ENCODE results near the gene PTPRD.
A peak's percentile ranks its signal among the peaks of the same experiment; 100 is the strongest.
"Not testable (repeated sequence)": the region's sequence is repeated elsewhere in the genome, so short reads cannot be mapped to it uniquely, and the experiment has no call there.

PTPRD gene

DNA sequence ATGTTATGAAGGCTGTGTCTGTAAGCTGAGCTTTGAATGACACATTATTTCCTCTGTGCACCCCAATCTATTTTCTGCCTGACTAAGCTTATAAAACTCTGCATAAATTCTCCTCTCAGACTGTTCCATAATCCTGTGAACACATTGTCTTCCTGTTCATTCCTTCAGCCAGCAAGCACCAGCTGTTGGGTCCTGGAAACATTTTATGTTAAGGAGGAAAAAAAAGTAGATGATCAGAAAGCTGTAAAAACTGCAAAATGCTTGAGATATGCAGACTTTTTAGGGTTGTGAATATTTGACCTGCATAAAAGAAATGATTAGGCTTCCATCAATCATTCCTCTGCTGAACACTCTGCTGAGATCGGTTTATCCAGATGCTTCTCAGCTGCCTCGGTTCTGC, 1567.2 kb downstream of the PTPRD start:
- DNase-seq, result peak in 5 of 58 donors; percentile 3 to 29 (median 9)

GRCh38 chr9:9045072-9045471, 1567.7 kb downstream of the PTPRD start:
- DNase-seq, result no peak

DNA sequence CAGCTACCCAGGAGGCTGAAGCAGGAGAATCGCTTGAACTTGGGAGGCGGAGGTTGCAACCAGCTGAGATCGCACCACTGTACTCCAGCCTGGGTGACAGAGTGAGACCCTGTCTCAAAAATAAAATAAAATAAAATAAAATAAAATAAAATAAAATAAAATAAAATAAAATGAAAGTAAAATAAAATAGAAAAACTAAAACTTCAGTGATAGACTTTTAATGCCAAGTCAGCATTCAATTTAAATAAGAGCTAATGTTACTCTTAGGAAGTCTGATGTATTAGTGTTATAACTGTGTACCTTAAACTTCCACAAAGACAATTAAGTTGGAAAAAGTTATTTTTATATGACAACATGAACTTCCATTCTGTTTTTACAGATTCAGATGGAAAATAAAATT, 1569.0 kb downstream of the PTPRD start:
- not testable (repeated sequence) for DNase-seq

DNA sequence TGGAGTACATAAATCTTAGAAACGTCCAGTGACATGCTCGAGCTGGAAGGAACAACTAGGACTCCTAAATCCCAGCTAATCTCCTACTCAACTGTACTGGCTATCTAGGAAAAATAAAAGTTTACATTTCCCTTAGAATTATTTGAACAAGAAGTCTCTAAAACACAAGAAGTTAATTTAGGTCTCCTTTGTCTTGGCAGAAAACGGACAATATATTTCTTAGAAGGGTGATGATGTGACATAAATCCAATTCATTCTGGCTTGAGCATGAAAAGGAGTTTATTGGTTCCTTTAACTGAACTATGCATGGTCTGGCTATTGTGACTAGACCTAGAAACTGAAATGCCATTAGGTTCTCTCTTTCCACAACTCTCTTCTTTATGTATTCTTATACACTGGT, 1571.0 kb downstream of the PTPRD start:
- DNase-seq, result no peak

- no peak for DNase-seq
Measured at GRCh38 chr9:9033022-9033421, 1579.8 kb downstream of the PTPRD start.

DNA sequence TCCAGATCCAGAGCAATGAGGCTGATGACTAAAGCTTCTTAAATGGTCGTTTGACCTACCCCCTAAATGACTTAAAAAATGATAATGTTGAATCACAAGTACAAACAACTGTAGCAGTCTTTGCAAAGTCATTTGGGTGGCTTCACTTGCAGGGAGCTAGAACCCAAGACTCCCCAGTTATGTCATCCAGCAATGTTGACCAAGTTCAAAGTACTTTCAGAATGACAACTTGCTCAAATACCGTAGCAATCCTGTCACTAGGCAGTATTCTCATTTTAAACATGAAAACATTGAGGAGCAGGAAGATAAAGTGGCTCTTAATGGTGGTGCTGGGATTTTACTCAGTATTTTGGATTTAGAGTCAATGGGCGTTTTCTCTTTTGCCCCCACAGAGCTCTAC, 1596.2 kb downstream of the PTPRD start:
- DNase-seq, result no peak

DNA sequence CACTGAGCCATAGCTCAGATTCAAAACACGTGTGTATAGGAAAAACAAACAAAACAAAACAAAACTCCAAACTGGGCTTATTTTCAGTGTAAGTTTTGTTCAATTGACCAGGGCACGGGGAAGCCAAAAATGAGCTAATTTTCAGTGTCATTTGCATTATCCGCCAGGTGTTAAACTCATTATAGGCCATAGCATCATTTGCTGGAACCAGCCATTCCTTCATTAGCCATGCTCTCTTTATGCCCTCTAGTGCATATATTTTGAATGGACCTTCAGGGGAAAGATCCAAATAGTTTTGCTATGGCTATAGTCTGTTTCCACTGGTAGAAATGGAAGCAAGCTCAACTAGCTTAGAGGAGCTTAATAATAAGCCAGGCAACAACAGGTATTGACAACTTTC, 1608.0 kb downstream of the PTPRD start:
- DNase-seq, result peak in 2 of 58 donors; percentile 1 to 7

DNA sequence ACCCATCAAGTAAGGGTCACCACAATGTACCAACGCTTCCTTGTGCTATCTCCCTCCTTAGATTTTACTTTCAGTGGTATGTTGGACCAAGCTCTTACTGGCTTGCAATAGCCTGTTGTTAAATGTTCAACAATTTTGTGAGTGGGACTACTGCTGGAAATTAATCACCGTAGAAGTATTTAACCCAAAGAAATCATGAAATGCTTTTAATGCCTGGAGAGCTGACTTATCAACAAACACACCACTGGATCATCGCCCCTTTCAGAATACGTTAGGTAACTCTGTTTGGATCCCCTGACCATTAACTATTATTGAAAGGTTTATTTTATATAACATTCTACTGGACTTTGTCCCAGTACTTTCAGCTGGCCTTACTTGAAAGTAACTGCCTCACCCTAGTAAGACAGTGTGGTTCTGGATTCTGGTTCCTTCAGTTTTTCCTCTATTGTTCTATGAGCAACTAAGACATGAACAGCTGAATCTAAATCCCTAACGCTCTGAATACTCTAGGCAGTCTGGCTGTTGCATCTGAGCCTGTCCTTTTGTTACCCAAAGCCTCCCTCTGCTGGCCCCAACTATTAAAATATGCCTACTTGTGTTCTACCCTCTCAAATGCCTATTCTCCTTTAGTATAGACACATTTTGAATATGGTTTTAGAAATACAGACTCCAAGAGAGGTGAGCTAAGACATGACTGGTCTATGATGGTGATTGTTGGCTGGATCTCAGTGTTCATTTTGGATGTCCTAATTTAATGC, 1609.8 kb downstream of the PTPRD start:
- DNase-seq, result peak in 27 of 58 donors; percentile 1 to 74 (median 12)

GRCh38 chr9:8980496-8981013, 1632.2 kb downstream of the PTPRD start:
- DNase-seq, result no peak

DNA sequence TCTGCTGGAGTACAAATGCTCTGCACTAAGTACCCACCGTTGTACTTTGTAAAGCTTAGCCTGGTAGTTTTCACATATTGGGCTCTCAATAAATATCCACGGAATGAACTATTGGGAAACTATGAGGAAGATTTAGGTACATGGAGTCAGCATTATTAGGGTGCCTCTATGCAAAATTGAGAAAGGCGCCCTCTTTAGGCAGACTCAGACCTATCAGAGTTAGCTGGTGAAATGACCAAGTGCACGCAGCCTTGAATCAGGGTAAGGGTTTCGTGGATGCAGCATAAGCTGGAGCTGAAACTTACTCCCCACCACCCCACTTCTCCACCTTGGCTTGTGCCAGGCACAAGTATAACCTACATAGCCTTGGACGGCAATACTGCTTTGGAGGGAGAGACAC, 1634.5 kb downstream of the PTPRD start:
- no peak for DNase-seq

DNA sequence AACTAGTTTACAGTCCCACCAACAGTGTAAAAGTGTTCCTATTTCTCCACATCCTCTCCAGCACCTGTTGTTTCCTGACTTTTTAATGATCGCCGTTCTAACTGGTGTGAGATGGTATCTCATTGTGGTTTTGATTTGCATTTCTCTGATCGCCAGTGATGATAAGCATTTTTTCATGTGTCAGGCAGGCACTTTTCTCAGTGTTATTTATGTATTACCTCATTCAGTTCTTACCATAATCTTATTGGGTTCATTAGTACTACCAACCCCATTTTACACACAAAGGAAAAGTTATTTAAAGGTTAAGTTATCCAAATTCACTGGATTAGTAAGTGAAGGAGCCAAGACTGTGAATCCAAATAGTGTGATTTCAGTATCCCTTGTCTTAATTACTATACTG, 1644.5 kb downstream of the PTPRD start:
- not testable (repeated sequence) for DNase-seq

DNA sequence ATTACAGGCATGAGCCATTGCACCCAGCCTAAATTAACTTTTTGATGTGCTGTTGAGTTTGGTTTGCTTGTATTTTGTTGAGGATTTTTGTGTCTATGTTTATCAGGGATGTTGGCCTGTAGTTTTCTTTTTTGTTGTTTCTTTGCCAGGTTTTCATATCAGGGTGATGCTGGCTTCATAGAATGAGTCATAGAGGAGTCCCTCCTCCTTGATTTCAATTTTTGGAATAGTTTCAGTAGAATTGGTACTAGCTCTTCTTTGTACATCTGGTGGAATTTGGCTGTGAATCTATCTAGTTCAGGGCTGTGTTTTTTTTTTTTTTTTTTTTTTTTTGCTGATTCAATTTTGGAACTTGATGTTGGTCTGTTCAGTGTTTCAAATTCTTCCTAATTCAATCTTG, 1648.9 kb downstream of the PTPRD start:
- DNase-seq, result peak in 2 of 58 donors; percentile 3 to 11

DNA sequence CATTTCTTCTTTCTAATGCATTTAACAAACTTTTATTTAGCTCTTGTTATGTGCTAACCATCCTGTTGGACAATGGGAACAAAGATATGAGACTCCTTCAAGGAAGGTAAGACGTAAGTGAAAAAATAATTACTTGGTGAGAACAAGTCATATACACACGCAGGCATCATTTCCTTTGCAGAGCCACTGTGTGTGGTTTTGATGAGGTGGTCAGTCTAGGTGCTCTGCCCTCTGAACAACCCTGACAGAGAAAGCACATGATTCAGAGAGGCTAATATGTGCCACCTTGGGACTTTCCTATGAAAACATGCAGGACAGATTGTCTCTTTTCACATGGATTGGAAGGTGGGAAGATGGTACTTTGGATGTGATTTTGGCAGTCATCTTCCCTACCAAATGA, 1650.7 kb downstream of the PTPRD start:
- DNase-seq, result no peak

DNA sequence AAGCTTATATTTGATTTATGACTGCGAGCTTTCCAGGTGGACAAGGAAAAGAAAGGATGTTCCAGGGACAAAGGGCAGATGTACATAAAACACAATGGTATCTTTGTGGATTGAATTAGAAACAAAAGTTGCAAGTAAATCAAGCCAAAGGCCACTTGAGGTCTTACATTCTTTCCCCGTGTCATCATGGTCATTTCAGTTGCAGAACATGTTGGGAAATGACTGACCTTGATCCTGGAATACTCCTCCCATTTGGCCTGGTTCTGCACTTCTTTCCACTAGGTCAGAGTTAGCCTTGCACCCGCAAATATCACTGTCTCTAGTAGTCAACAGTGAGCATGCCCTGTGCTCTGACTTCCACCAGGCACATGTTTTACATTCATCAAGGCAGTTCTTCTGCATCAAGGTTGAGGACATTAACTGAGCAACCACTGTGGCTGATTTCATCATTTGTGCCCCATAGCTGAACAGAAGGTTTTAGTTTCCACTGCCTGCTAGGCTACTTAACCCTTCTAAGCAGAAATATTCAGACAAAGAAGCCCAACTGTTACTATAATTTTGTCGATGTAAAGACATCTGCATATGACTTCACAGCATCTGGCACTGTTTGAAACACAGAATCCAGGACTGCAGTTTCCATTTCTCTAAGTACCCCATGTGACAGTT, 1651.5 kb downstream of the PTPRD start:
- DNase-seq, result no peak

- DNase-seq, result no peak
Measured at GRCh38 chr9:8960254-8960653, 1652.5 kb downstream of the PTPRD start.

GRCh38 chr9:8958358-8958757, 1654.4 kb downstream of the PTPRD start:
- no peak for DNase-seq

DNA sequence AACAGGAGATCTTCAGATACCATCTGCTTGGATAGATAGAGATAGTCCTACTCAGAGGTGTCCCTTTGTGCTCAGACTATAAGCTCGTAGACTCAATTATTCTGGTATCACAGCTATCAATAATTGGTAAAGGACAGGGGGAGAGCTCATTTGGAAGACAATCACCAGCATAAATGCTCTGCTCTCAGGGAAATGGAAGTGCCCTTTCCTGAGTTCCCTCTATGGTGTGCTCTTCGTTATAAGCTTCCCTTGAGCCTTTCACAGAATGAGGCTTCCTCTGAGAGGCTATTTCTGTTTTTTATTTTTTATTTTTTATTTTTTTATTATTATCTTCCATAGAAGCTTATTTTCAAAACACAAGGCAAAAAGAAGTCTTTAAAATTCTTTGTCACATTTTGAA, 1657.5 kb downstream of the PTPRD start:
- DNase-seq, result no peak

DNA sequence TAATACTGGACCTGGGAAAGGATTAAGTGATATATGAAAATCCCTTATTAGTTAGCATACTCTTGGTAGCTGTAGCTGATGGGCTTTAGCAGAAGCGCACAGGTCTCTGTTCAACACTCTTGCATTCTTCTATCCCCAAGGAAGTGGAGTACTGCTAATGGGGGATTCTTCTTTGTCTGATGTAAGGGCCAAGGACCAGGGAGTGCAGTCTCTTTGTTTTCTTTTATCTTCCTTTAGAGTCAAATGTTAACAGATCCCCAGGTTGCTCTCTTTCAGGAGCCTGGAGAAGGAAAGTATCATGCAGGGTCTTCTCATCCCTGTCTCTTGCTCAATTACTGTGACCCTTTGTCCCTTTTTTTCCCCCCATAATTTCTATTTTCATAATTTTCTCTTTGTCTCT, 1666.3 kb downstream of the PTPRD start:
- no peak for DNase-seq

DNA sequence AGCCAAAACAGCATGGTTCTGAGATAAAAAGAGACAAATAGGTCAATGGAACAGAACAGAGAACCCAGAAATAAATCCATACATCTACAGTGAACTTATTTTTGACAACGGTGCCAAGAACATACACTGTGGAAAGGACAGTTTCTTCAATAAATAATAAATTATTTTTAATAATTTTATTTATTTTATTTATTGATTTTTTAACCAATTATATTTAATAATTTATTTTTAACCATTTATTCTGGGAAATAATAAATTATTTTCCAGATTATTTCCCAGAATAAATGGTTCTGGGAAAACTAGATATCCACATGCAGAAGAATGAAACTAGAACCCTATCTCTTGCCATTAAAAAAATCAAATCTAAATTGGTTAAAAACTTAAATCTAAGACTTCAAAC, 1669.4 kb downstream of the PTPRD start:
- DNase-seq, result no peak

- no peak for DNase-seq
Measured at GRCh38 chr9:8940650-8941049, 1672.2 kb downstream of the PTPRD start.

DNA sequence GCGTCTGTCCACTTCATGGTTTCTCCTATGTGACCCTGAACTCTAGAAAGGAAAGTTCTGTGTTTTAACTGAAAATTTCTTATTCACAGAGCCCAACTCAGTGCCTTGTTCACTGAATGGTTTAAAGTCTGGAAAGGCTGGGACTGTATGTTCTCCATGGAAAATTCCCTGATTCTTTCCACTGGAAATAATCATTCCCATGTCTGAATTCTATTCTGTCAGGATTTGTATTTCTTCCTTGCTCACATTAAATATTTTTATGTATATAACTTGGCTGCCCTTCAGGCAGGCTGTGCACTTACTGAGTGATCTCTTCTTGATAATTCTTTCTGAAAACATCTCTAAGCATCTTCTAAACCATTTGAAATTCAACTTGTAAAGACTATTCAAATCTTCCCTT, 1686.3 kb downstream of the PTPRD start:
- DNase-seq, result no peak

DNA sequence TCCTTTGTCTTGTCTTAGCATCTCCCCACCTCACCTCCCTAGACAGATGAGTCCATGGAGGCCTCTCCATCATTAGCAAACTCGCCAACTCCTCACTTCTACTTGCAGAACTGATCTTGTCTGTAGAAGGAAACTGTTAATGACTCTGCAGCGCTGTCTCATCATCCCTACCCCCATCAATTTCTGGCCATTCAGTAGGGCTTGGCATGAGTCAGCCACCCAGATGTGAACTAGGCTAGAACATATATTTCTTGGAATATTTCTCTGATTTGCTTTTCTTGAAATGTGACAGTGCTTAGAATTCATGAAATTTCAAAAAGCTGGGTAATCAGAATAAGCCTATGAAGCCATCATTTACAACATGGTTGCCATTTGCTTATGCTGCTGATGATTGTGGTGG, 1688.2 kb downstream of the PTPRD start:
- peak in 1 of 58 donors; percentile 0 for DNase-seq

All from anterior cingulate cortex (tissue), 58 donors.